A673 (cell line): Measurements from ENCODE around the gene KCNT2.

Experiments
- CTCF ChIP-seq: fragments of 300-800, 200-600 bp; sonication (generic); conservative IDR thresholded peaks from 2 replicates; pipeline ENCODE4 v1.5.1; 2017; ENCODE audit warnings: low read depth, mild to moderate bottlenecking, antibody characterized with exemption, low read length, moderate library complexity, mixed read lengths
- EZH2 ChIP-seq: fragments of 200-600 bp; sonication (generic); IDR thresholded peaks from 2 replicates; pipeline ENCODE4 v1.6.1; 2017; ENCODE audit warnings: borderline replicate concordance, low read depth, mild to moderate bottlenecking, mixed read lengths, antibody characterized with exemption, low read length; ENCODE audit not compliant: poor library complexity, severe bottlenecking

GRCh38 chr1:196361112-196361714 lies 247.0 kb downstream of the KCNT2 start:
- TF ChIP-seq CTCF = no peak
- no peak for TF ChIP-seq EZH2
